ENCODE data around the gene CAB39.

DNA sequence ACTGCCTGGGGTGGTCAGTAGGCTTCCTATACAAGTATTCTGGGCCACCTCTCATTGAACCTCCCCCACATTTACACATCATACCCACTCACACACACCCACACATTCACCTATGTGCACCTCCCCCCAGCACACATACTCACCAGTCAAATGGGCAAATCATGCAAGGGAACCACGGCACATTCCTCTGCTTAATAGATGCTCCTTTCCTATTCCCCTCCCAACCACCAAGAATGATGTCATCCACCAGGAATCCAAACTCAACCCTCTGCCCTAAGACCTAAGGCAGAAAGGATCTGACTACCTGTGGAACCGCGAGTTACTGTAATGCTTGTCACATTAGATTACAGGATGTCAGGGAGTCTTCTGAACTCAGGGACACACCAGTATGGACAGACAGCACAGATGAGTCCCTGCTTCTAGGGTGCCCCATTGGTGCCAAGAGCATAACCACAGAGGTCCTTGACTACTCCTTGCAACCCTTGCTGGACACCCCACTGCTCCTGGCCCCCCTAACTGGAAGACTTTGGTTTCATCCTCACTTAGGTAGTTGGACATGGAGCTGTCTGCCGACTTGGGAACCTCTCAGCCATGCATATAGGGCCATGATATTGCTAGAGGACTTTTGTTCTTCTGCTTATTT lies 21.5 kb upstream of the CAB39 start:
- TF ChIP-seq, protein P1, sequence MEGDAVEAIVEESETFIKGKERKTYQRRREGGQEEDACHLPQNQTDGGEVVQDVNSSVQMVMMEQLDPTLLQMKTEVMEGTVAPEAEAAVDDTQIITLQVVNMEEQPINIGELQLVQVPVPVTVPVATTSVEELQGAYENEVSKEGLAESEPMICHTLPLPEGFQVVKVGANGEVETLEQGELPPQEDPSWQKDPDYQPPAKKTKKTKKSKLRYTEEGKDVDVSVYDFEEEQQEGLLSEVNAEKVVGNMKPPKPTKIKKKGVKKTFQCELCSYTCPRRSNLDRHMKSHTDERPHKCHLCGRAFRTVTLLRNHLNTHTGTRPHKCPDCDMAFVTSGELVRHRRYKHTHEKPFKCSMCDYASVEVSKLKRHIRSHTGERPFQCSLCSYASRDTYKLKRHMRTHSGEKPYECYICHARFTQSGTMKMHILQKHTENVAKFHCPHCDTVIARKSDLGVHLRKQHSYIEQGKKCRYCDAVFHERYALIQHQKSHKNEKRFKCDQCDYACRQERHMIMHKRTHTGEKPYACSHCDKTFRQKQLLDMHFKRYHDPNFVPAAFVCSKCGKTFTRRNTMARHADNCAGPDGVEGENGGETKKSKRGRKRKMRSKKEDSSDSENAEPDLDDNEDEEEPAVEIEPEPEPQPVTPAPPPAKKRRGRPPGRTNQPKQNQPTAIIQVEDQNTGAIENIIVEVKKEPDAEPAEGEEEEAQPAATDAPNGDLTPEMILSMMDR (IDR thresholded peaks at IDR 0.05) = no peak
- TF ChIP-seq EP300 (IDR thresholded peaks at IDR 0.05) = no peak
